H1 (cell line): Measurements from ENCODE around the gene LSM10. TPM values are rescaled to one million over a fixed set of nuclear protein-coding genes. Genes with fewer than 3 reads are reported as not detected.

ENCODE experiments used
- CTCF ChIA-PET: fragments of 300-600 bp; sonication (Branson Sonifier 250); formaldehyde crosslinking; loops from one replicate; lab custom pipeline; 2021; ENCODE audit not compliant: partially characterized antibody; lab: Charles Lee
- POLR2A ChIA-PET: fragments of 300-600 bp; sonication (Branson Sonifier 250); formaldehyde crosslinking; loops from one replicate; lab custom pipeline; 2021; ENCODE audit warnings: inconsistent platforms; ENCODE audit not compliant: partially characterized antibody; lab: Charles Lee
- DNase-seq, 2 experiments: peaks; one replicate each; pipeline versions ENCODE4 v3.0.0 to v3.0.0-alpha.2; 2010 to 2022; ENCODE audit warnings: low spot score in 2 of 2, low read depth in 1 of 2, mixed read lengths in 1 of 2
- FAIRE-seq: peaks from 2 replicates; lab custom pipeline; 2011; peaks lifted over from hg19 to GRCh38; lab: Jason Lieb, UNC
- H2AFZ ChIP-seq: 2 replicates; pipeline ENCODE4 v1.8.1; 2012; ENCODE audit warnings: low read length, inconsistent platforms
- H2AK5ac ChIP-seq: 2 replicates; pipeline ENCODE4 v1.6.1; 2013; ENCODE audit warnings: low read depth, low read length
- H2BK120ac ChIP-seq: replicated peaks from 2 replicates; pipeline ENCODE3; 2013; ENCODE audit warnings: low read depth, low read length, inconsistent platforms
- H2BK12ac ChIP-seq: 2 replicates; pipeline ENCODE4 v1.6.1; 2013; ENCODE audit warnings: low read depth, low read length
- H2BK15ac ChIP-seq: 2 replicates; pipeline ENCODE4 v1.6.1; 2013; ENCODE audit warnings: low read length
- H2BK20ac ChIP-seq: 2 replicates; pipeline ENCODE4 v1.6.1; 2013; ENCODE audit warnings: low read length
- H2BK5ac ChIP-seq: 2 replicates; pipeline ENCODE4 v1.6.1; 2013; ENCODE audit warnings: low read depth, low read length
- H3K14ac ChIP-seq: 2 replicates; pipeline ENCODE4 v1.6.1; 2013; ENCODE audit warnings: inconsistent platforms; ENCODE audit not compliant: insufficient read length
- H3K18ac ChIP-seq: 2 replicates; pipeline ENCODE4 v1.6.1; 2013; ENCODE audit warnings: low read length; ENCODE audit errors: extremely low read depth
- H3K23ac ChIP-seq: 2 replicates; pipeline ENCODE4 v1.6.1; 2013; ENCODE audit warnings: inconsistent platforms; ENCODE audit not compliant: insufficient read length
- H3K23me2 ChIP-seq: 2 replicates; pipeline ENCODE4 v1.6.1; 2013; ENCODE audit warnings: low read depth, low read length
- H3K27ac ChIP-seq: 2 replicates; pipeline ENCODE4 v1.6.1; 2011; ENCODE audit warnings: low read depth, low read length, inconsistent platforms
- H3K27me3 ChIP-seq, 4 experiments: replicated peaks in 1 of 4; 1 replicate in 1 of 4; 2 replicates in 3 of 4; pipeline versions ENCODE4 v1.6.1 to v1.8.1; 2011 to 2013; ENCODE audit warnings: low read length in 3 of 4, mild to moderate bottlenecking in 3 of 4, inconsistent platforms in 2 of 4, mixed read lengths in 2 of 4, moderate library complexity in 1 of 4; ENCODE audit not compliant: control insufficient read depth in 3 of 4, insufficient read depth in 3 of 4; ENCODE audit errors: extremely low read depth in 1 of 4
- H3K36me3 ChIP-seq, 4 experiments: 2 replicates each; pipeline versions ENCODE4 v1.6.1 to v1.8.1; 2011 to 2013; ENCODE audit warnings: mild to moderate bottlenecking in 4 of 4, low read length in 3 of 4, moderate library complexity in 2 of 4, control low read depth in 1 of 4, inconsistent platforms in 1 of 4; ENCODE audit not compliant: insufficient read depth in 4 of 4, control insufficient read depth in 2 of 4
- H3K4ac ChIP-seq: replicated peaks from 2 replicates; pipeline ENCODE3; 2013; ENCODE audit warnings: low read length, low read depth, mixed read lengths, inconsistent platforms; ENCODE audit not compliant: insufficient read length
- H3K4me1 ChIP-seq, 4 experiments: replicated peaks in 1 of 4; 1 replicate in 1 of 4; 2 replicates in 3 of 4; pipeline versions ENCODE4 v1.6.1 to v1.8.1; 2011 to 2013; ENCODE audit warnings: low read length in 3 of 4, inconsistent platforms in 2 of 4, mixed read lengths in 1 of 4; ENCODE audit not compliant: insufficient read depth in 4 of 4, control insufficient read depth in 3 of 4
- H3K4me2 ChIP-seq, 2 experiments: 2 replicates each; pipeline versions ENCODE4 v1.6.1 to v1.8.1; 2011 to 2013; ENCODE audit warnings: low read depth in 2 of 2, low read length in 2 of 2, control low read depth in 1 of 2, inconsistent platforms in 1 of 2, mild to moderate bottlenecking in 1 of 2; ENCODE audit not compliant: insufficient read depth in 1 of 2
- H3K4me3 ChIP-seq, 4 experiments: fragments of 200-600, 300-600 bp in 1 of 4; sonication (generic), shearing (Covaris generic), sonication (Bioruptor Twin) in 1 of 4; 2 replicates each; pipeline versions ENCODE4 v1.5.1 to v1.8.1; 2011 to 2016; ENCODE audit warnings: low read length in 4 of 4, low read depth in 3 of 4, control low read depth in 2 of 4, inconsistent platforms in 2 of 4, mild to moderate bottlenecking in 2 of 4, mixed read lengths in 1 of 4, moderate library complexity in 1 of 4; ENCODE audit not compliant: insufficient read depth in 2 of 4; ENCODE audit errors: extremely low read depth in 1 of 4
- H3K56ac ChIP-seq: replicated peaks from 2 replicates; pipeline ENCODE3; 2013; ENCODE audit warnings: low read depth, mild to moderate bottlenecking, mixed read lengths, low read length, inconsistent platforms; ENCODE audit not compliant: insufficient read length
- H3K79me1 ChIP-seq: 2 replicates; pipeline ENCODE4 v1.6.1; 2013; ENCODE audit warnings: low read depth, low read length, control low read depth
- H3K79me2 ChIP-seq, 2 experiments: 2 replicates each; pipeline versions ENCODE4 v1.6.1 to v1.8.1; 2012 to 2013; ENCODE audit warnings: low read length in 2 of 2, mild to moderate bottlenecking in 2 of 2, inconsistent platforms in 1 of 2; ENCODE audit not compliant: insufficient read depth in 2 of 2, control insufficient read depth in 1 of 2
- H3K9ac ChIP-seq, 4 experiments: replicated peaks in 1 of 4; 1 replicate in 1 of 4; 2 replicates in 3 of 4; pipeline versions ENCODE4 v1.6.1 to v1.8.1; 2011 to 2013; ENCODE audit warnings: low read depth in 3 of 4, low read length in 3 of 4, control low read depth in 2 of 4, mild to moderate bottlenecking in 2 of 4, moderate library complexity in 2 of 4, inconsistent platforms in 1 of 4; ENCODE audit errors: extremely low read depth in 1 of 4
- H3K9me3 ChIP-seq, 2 experiments: 2 replicates each; pipeline versions ENCODE4 v1.6.1 to v1.8.1; 2012 to 2013; ENCODE audit warnings: mild to moderate bottlenecking in 2 of 2, moderate library complexity in 2 of 2, control low read depth in 1 of 2, inconsistent platforms in 1 of 2, low read depth in 1 of 2, low read length in 1 of 2, mixed read lengths in 1 of 2; ENCODE audit not compliant: insufficient read depth in 2 of 2
- H4K20me1 ChIP-seq, 2 experiments: replicated peaks in 1 of 2; 2 replicates each; pipeline versions ENCODE3 to v1.8.1; 2011 to 2013; ENCODE audit warnings: inconsistent platforms in 2 of 2, low read length in 2 of 2, mild to moderate bottlenecking in 1 of 2; ENCODE audit not compliant: insufficient read depth in 2 of 2, control insufficient read depth in 1 of 2
- H4K5ac ChIP-seq: 2 replicates; pipeline ENCODE4 v1.6.1; 2013; ENCODE audit warnings: low read length, low read depth, mixed read lengths, inconsistent platforms; ENCODE audit not compliant: insufficient read length
- H4K8ac ChIP-seq: 2 replicates; pipeline ENCODE4 v1.8.0; 2013; ENCODE audit warnings: mild to moderate bottlenecking, moderate library complexity, low read length, inconsistent platforms; ENCODE audit not compliant: insufficient read depth; ENCODE audit errors: extremely low read depth
- H4K91ac ChIP-seq: replicated peaks from 2 replicates; pipeline ENCODE3; 2013; ENCODE audit warnings: low read length, mixed read lengths, inconsistent platforms; ENCODE audit not compliant: insufficient read length
- BRCA1 ChIP-seq: IDR thresholded peaks from 2 replicates; pipeline ENCODE4 v1.6.1; 2012; ENCODE audit warnings: low read depth, low read length, improper control_type of control experiment
- CREB1 ChIP-seq: IDR thresholded peaks from 2 replicates; pipeline ENCODE4 v1.6.1; 2012; ENCODE audit warnings: inconsistent platforms
- CTCF ChIP-seq, 3 experiments: IDR thresholded peaks; 1 replicate in 2 of 3; 2 replicates in 1 of 3; pipeline versions ENCODE4 v1.5.1 to v1.6.1; 2011; ENCODE audit warnings: low read length in 3 of 3, mild to moderate bottlenecking in 3 of 3, inconsistent platforms in 2 of 3, low read depth in 1 of 3, moderate library complexity in 1 of 3; ENCODE audit not compliant: insufficient read depth in 1 of 3; ENCODE audit errors: control extremely low read depth in 1 of 3
- EP300 ChIP-seq, 2 experiments: IDR thresholded peaks; 1 replicate in 1 of 2; 2 replicates in 1 of 2; pipeline ENCODE4 v1.6.1; 2011 to 2012; ENCODE audit warnings: low read depth in 2 of 2, low read length in 2 of 2, mild to moderate bottlenecking in 2 of 2, borderline replicate concordance in 1 of 2, inconsistent platforms in 1 of 2, moderate library complexity in 1 of 2
- FOSL1 ChIP-seq: IDR thresholded peaks from 2 replicates; pipeline ENCODE4 v1.6.1; 2011; ENCODE audit warnings: mild to moderate bottlenecking, low read depth, low read length, moderate library complexity; ENCODE audit not compliant: insufficient read depth
- GABPA ChIP-seq: IDR thresholded peaks from 2 replicates; pipeline ENCODE4 v1.6.1; 2011; ENCODE audit warnings: mild to moderate bottlenecking, low read length, moderate library complexity, borderline replicate concordance; ENCODE audit not compliant: insufficient read depth
- KDM1A ChIP-seq: fragments of 200-600, 300-600 bp; sonication (generic); IDR thresholded peaks from 2 replicates; pipeline ENCODE4 v1.7.1; 2016; ENCODE audit warnings: mild to moderate bottlenecking, low read length, borderline replicate concordance
- MAX ChIP-seq: IDR thresholded peaks from 2 replicates; pipeline ENCODE4 v1.6.1; 2012; ENCODE audit warnings: inconsistent platforms
- RBBP5 ChIP-seq: IDR thresholded peaks from 2 replicates; pipeline ENCODE4 v1.7.1; 2012; ENCODE audit warnings: low read depth, mild to moderate bottlenecking, inconsistent platforms, low read length, moderate library complexity, borderline replicate concordance
- SIRT6 ChIP-seq: IDR thresholded peaks from one replicate; pipeline ENCODE4 v1.7.1; 2012; ENCODE audit warnings: low read length, inconsistent platforms
- WGBS, 2 experiments: shearing (Covaris generic) in 1 of 2; methylation state at CpG; one replicate each; pipeline versions ENCODE4 v1.1.6 to v1.1.7; 2013 to 2015; ENCODE audit warnings: low lambda C conversion rate in 2 of 2, mixed read lengths in 2 of 2, inconsistent platforms in 1 of 2, low coverage in 1 of 2, missing lambda C conversion rate in 1 of 2; ENCODE audit not compliant: insufficient replicate concordance in 2 of 2, insufficient coverage in 1 of 2, insufficient read length in 1 of 2; ENCODE audit errors: extremely low coverage in 1 of 2, missing lambda C conversion rate in 1 of 2; 5-methylcytosine and 5-hydroxymethylcytosine counted together
- polyA plus RNA-seq, 7 experiments: library from polyadenylated mRNA; depleted of rRNA in 3 of 7; stranded (reverse) in 5 of 7; unstranded in 2 of 7; fragments of >200 nt in 5 of 7; fragments of 200-250 nt in 2 of 7; gene quantifications; 1 replicate in 5 of 7; 2 replicates in 1 of 7; 4 replicates in 1 of 7; pipeline versions ENCODE4 v1.2.1 to v1.2.3, GENCODE V29; 2011 to 2013; ENCODE audit warnings: missing spikeins in 2 of 7, mixed read lengths in 2 of 7
- total RNA-seq: library from RNA; stranded (reverse); fragmentation: NEBNext Ultra II Directional; extraction: Animal tissue kit (Norgen Biotek cat#: 25700); gene quantifications from 2 replicates; pipeline ENCODE4 v1.2.1, GENCODE V29; 2021

LSM10 gene
- total and polyA plus RNA-seq, 2 of the 8 experiments (the other 6 are each of a cell fraction or from before 2014, with no cell fraction given) = 59.5 to 140 TPM

GRCh38 chr1:36443297-36443696 is 45.6 kb upstream of the LSM10 start:
- no peak for FAIRE-seq
- Histone ChIP-seq H3K18ac (no peak overlapping the region), H2BK12ac (no peak overlapping the region), H3K4me3 (no peak overlapping the region), H3K23me2 (no peaks in the 10 kb centered on the region), H3K27ac (no peak overlapping the region), H4K8ac (no peak overlapping the region), H3K56ac (no peak overlapping the region), H2AFZ (no peak overlapping the region), H4K20me1 (no peaks in the 10 kb centered on the region), H2AK5ac (no peak overlapping the region), H3K9ac (no peak overlapping the region), H3K4me1 (peaks cover 0 to 3% (median 2%) of the 10 kb centered on the region in 4 experiments; a peak in 3 of 7 replicates), H4K5ac (no peak overlapping the region), H3K4ac (no peak overlapping the region), H2BK15ac (no peak overlapping the region), H2BK120ac (no peak overlapping the region), H3K79me2 (no peaks in the 10 kb centered on the region), H2BK20ac (no peak overlapping the region), H3K27me3 (no peaks in the 10 kb centered on the region), H3K36me3 (no peaks in the 10 kb centered on the region), H4K91ac (no peak overlapping the region), H3K23ac (no peak overlapping the region), H2BK5ac (no peak overlapping the region), H3K9me3 (no peaks in the 10 kb centered on the region), H3K79me1 (no peaks in the 10 kb centered on the region), H3K4me2 (no peak overlapping the region), H3K14ac (no peak overlapping the region)
- ChIA-PET CTCF (interaction anchor here (0.6 kb wide), 1 partner anchor 1518 kb away, joined by 3 read pairs; no protein-coding TSS in a partner anchor), POLR2A (interaction anchor here (1.3 to 1.4 kb wide), 2 partner anchors 21 to 56 kb away, joined by 4 to 5 read pairs; partner anchors contain the start of gene MRPS15)
- WGBS, 2 experiments = 85% methylated on average over 2 of the region's 2 CpGs; no CpG with 5 or more reads in 1 of the 2 experiments
- DNase-seq = no peak
- TF ChIP-seq EP300 (IDR thresholded peaks at IDR 0.05; ENCODE audit: borderline replicate concordance in 1 of 2, low read depth in 2 of 2, low read length in 2 of 2) (no peak), SIRT6 (no peak), FOSL1 (no peak), CTCF (IDR thresholded peaks at IDR 0.05; ENCODE audit: control extremely low read depth in 1 of 3, insufficient read depth in 1 of 3, low read depth in 1 of 3, low read length in 3 of 3) (no peak), RBBP5 (no peak), BRCA1 (no peak), CREB1 (no peak), MAX (no peak), KDM1A (no peak), GABPA (no peak)
